GM12873 (cell line): ENCODE measurements around the gene POMGNT1.

ENCODE experiments used
- CTCF ChIP-seq: IDR thresholded peaks from 2 replicates; pipeline ENCODE4 v1.5.1; 2012; ENCODE audit warnings: low read depth, mild to moderate bottlenecking, moderate library complexity, low read length, control low read depth; ENCODE audit not compliant: insufficient read depth; ENCODE audit errors: missing control alignments

POMGNT1 gene

GRCh38 chr1:46153228-46153627 is 45.0 kb downstream of the POMGNT1 start:
- TF ChIP-seq CTCF, result no peak

GRCh38 chr1:46152016-46152415 is 46.2 kb downstream of the POMGNT1 start:
- no peak for TF ChIP-seq CTCF

- TF ChIP-seq CTCF, result no peak
These were observed 48.1 kb downstream of the POMGNT1 start for GRCh38 chr1:46150085-46150484.

GRCh38 chr1:46148318-46148717 is 49.9 kb downstream of the POMGNT1 start:
- no peak for TF ChIP-seq CTCF
